Activated gamma-delta T cell treated with anti-CD3 and anti-CD28 coated beads, Interleukin-2, amount 50 U/mL, for 16 hours (primary cell): ENCODE data around the gene OR8D2.
"Not testable (repeated sequence)": the region's sequence is repeated elsewhere in the genome, so short reads cannot be mapped to it uniquely, and the experiment has no call there.

Source experiments
- DNase-seq: peaks from one replicate; pipeline ENCODE4 v3.0.0-alpha.2; 2020; ENCODE audit warnings: low read depth

The OR8D2 gene

GRCh38 chr11:124285610-124286344 lies 34.2 kb downstream of the OR8D2 start:
- no peak for DNase-seq

DNA sequence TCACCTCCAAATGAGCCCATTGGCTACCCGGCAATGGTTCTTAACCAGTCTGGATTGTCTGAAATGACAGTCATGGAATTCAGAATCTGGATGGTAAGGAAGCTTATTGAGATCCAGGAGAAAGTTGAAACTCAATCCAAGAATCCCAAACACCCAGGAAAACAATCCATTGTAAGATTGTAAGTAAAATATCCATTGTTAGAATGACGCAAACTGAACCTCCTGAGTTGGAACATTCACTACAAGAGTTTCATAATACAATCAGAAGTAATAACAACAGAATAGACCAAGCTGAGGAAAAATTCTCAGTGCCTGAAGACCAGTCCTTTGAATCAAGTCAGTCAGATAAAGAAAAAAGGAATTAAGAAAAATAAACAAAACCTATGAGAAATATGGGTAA lies 41.7 kb downstream of the OR8D2 start:
- no peak for DNase-seq

GRCh38 chr11:124277804-124278203 lies 42.2 kb downstream of the OR8D2 start:
- no peak for DNase-seq

GRCh38 chr11:124277207-124277606 lies 42.8 kb downstream of the OR8D2 start:
- DNase-seq: no peak

GRCh38 chr11:124276081-124276480 lies 43.9 kb downstream of the OR8D2 start:
- no peak for DNase-seq

GRCh38 chr11:124274000-124274399 lies 46.0 kb downstream of the OR8D2 start:
- DNase-seq: no peak

GRCh38 chr11:124270886-124271285 lies 49.1 kb downstream of the OR8D2 start:
- DNase-seq: not testable (repeated sequence)
